ENCODE data around the gene OR6M1. TPM values are rescaled to one million over a fixed set of nuclear protein-coding genes. Genes with fewer than 3 reads are reported as not detected.

Gene OR6M1
- polyA plus RNA-seq (2011; rRNA removed) (not detected in 2 replicates), polyA plus RNA-seq (2017; fragmentation: RNase III; extraction: RNeasy Plus Mini Kit Qiagen cat#74134 plus additional on column Dnase treatment) (not detected in 3 replicates), polyA minus RNA-seq (2011; rRNA and poly(A)+ RNA removed) (not detected in 2 replicates)
- not detected in 2 replicates for polyA plus RNA-seq (2012; cell fraction: cytosol; rRNA removed)
- polyA plus RNA-seq (2012; cell fraction: nucleus; rRNA removed) = not detected in 2 replicates

GRCh38 chr11:123806249-123806648 lies at the start of gene OR6M1:
Gene OR6M1, minus strand, starts transcription at chr11:123806349. Its CDS starts 0 bp downstream, at chr11:123806349.
- ATAC-seq (no peak), FAIRE-seq (no peak)

GRCh38 chr11:123853038-123853437 lies 46.9 kb upstream of the OR6M1 start:
- POLR2A ChIA-PET = no interaction called here
- Histone ChIP-seq H3K9me3 (no peaks in the 10 kb centered on the region), H3K27ac (no peak overlapping the region), H3K4me1 (no peaks in the 10 kb centered on the region), H3K4me2 (no peak overlapping the region), H3K4me3 (no peak overlapping the region)
- CTCF ChIA-PET = no interaction called here
- no peak for FAIRE-seq
- ATAC-seq = no peak
- TF ChIP-seq, protein P1, sequence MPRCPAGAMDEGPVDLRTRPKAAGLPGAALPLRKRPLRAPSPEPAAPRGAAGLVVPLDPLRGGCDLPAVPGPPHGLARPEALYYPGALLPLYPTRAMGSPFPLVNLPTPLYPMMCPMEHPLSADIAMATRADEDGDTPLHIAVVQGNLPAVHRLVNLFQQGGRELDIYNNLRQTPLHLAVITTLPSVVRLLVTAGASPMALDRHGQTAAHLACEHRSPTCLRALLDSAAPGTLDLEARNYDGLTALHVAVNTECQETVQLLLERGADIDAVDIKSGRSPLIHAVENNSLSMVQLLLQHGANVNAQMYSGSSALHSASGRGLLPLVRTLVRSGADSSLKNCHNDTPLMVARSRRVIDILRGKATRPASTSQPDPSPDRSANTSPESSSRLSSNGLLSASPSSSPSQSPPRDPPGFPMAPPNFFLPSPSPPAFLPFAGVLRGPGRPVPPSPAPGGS (IDR thresholded peaks at IDR 0.05) = no peak
- TF ChIP-seq NPAS2 (CRISPR knock-in tag; IDR thresholded peaks at IDR 0.05; ENCODE audit: borderline replicate concordance) = no peak
- no peak for TF ChIP-seq USF2 (IDR thresholded peaks at IDR 0.05)
- TF ChIP-seq, protein P2, sequence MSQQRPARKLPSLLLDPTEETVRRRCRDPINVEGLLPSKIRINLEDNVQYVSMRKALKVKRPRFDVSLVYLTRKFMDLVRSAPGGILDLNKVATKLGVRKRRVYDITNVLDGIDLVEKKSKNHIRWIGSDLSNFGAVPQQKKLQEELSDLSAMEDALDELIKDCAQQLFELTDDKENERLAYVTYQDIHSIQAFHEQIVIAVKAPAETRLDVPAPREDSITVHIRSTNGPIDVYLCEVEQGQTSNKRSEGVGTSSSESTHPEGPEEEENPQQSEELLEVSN (IDR thresholded peaks at IDR 0.05; ENCODE audit: borderline replicate concordance, low read depth) = no peak
- no peak for TF ChIP-seq POLR2A (IDR thresholded peaks at IDR 0.05; ENCODE audit: low read length)
- no peak for TF ChIP-seq ZNF302 (CRISPR knock-in tag; IDR thresholded peaks at IDR 0.05)
- TF ChIP-seq NFE2L2 (conservative IDR thresholded peaks at IDR 0.05; ENCODE audit: low read length) = no peak
- TF ChIP-seq CHD4 (IDR thresholded peaks at IDR 0.05; ENCODE audit: borderline replicate concordance) = no peak
- TF ChIP-seq RARB (CRISPR knock-in tag; IDR thresholded peaks at IDR 0.05) = no peak
- TF ChIP-seq ATOH8 (CRISPR knock-in tag; IDR thresholded peaks at IDR 0.05; ENCODE audit: low read depth) = no peak
- TF ChIP-seq KDM5A (IDR thresholded peaks at IDR 0.05) = no peak
- TF ChIP-seq ZC3H11A (IDR thresholded peaks at IDR 0.05) = no peak
- no peak for TF ChIP-seq RNF2 (IDR thresholded peaks at IDR 0.05; ENCODE audit: borderline replicate concordance, low read depth)
- DNase-seq (ENCODE audit: low read depth in 1 of 2, low spot score in 1 of 2) = no peak
- 47% methylated on average over 2 of the region's 2 CpGs for WGBS (ENCODE audit: missing lambda C conversion rate)

More at GRCh38 chr11:123806249-123806648, at the start of gene OR6M1:
- TF ChIP-seq ZSCAN20 (CRISPR knock-in tag; IDR thresholded peaks at IDR 0.05) (no peak), CBX2 (IDR thresholded peaks at IDR 0.05; ENCODE audit: borderline replicate concordance, low read depth) (no peak), RARB (CRISPR knock-in tag; IDR thresholded peaks at IDR 0.05) (no peak)
- WGBS (ENCODE audit: missing lambda C conversion rate) = 26% methylated on average over 4 of the region's 4 CpGs
- POLR2A ChIA-PET = no interaction called here
- Histone ChIP-seq H3K4me1 (no peaks in the 10 kb centered on the region), H3K4me2 (no peak within 1 kb of the TSS), H3K27ac (no peak within 1 kb of the TSS), H3K9me3 (no peaks in the 10 kb centered on the region), H3K4me3 (no peak within 1 kb of the TSS)
- CTCF ChIA-PET = no interaction called here
- DNase-seq (ENCODE audit: low read depth in 1 of 2, low spot score in 1 of 2) = no peak

- FAIRE-seq (no peak), DNase-seq (ENCODE audit: low read depth in 1 of 2, low spot score in 1 of 2) (no peak), ATAC-seq (no peak)
- H3K4me1 ChIP-seq = no peaks in the 10 kb centered on the region
- no peak overlapping the region for H3K4me3 ChIP-seq
- POLR2A ChIA-PET = no interaction called here
- no peaks in the 10 kb centered on the region for H3K9me3 ChIP-seq
- H3K4me2 ChIP-seq = no peak overlapping the region
- H3K27ac ChIP-seq = no peak overlapping the region
- CTCF ChIA-PET = no interaction called here
- TF ChIP-seq, protein P3, sequence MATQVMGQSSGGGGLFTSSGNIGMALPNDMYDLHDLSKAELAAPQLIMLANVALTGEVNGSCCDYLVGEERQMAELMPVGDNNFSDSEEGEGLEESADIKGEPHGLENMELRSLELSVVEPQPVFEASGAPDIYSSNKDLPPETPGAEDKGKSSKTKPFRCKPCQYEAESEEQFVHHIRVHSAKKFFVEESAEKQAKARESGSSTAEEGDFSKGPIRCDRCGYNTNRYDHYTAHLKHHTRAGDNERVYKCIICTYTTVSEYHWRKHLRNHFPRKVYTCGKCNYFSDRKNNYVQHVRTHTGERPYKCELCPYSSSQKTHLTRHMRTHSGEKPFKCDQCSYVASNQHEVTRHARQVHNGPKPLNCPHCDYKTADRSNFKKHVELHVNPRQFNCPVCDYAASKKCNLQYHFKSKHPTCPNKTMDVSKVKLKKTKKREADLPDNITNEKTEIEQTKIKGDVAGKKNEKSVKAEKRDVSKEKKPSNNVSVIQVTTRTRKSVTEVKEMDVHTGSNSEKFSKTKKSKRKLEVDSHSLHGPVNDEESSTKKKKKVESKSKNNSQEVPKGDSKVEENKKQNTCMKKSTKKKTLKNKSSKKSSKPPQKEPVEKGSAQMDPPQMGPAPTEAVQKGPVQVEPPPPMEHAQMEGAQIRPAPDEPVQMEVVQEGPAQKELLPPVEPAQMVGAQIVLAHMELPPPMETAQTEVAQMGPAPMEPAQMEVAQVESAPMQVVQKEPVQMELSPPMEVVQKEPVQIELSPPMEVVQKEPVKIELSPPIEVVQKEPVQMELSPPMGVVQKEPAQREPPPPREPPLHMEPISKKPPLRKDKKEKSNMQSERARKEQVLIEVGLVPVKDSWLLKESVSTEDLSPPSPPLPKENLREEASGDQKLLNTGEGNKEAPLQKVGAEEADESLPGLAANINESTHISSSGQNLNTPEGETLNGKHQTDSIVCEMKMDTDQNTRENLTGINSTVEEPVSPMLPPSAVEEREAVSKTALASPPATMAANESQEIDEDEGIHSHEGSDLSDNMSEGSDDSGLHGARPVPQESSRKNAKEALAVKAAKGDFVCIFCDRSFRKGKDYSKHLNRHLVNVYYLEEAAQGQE (IDR thresholded peaks at IDR 0.05) = no peak
- no peak for TF ChIP-seq JUNB (IDR thresholded peaks at IDR 0.05)
- TF ChIP-seq HOXB13 (CRISPR knock-in tag; IDR thresholded peaks at IDR 0.05; ENCODE audit: low read depth) = no peak
- TF ChIP-seq, protein P1 (IDR thresholded peaks at IDR 0.05) = no peak
- no peak for TF ChIP-seq POLR2AphosphoS2 (conservative IDR thresholded peaks at IDR 0.05; ENCODE audit: low read length)
- TF ChIP-seq, protein P4, sequence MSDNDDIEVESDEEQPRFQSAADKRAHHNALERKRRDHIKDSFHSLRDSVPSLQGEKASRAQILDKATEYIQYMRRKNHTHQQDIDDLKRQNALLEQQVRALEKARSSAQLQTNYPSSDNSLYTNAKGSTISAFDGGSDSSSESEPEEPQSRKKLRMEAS (IDR thresholded peaks at IDR 0.05) = no peak
- TF ChIP-seq RNF2 (IDR thresholded peaks at IDR 0.05; ENCODE audit: borderline replicate concordance, low read depth) = no peak
- no peak for TF ChIP-seq EHF (CRISPR knock-in tag; IDR thresholded peaks at IDR 0.05)
- TF ChIP-seq ZC3H11A (IDR thresholded peaks at IDR 0.05) = no peak
- no peak for TF ChIP-seq ESRRA (IDR thresholded peaks at IDR 0.05; ENCODE audit: borderline replicate concordance, low read length)
- TF ChIP-seq FOSB (CRISPR knock-in tag; IDR thresholded peaks at IDR 0.05) = no peak
- no peak for TF ChIP-seq CEBPB (IDR thresholded peaks at IDR 0.05)
- TF ChIP-seq KDM1A (IDR thresholded peaks at IDR 0.05; ENCODE audit: low read depth) = no peak
- TF ChIP-seq MAZ (IDR thresholded peaks at IDR 0.05; ENCODE audit: borderline replicate concordance, low read depth, low read length) = no peak
- no peak for TF ChIP-seq ZSCAN20 (CRISPR knock-in tag; IDR thresholded peaks at IDR 0.05)
Measured at GRCh38 chr11:123852321-123852720, 46.2 kb upstream of the OR6M1 start.

All from A549 (cell line).